ENCODE measurements around the gene SLC25A25. TPM values are rescaled to one million over a fixed set of nuclear protein-coding genes. Genes with fewer than 3 reads are reported as not detected.

SLC25A25 gene
- total and polyA plus RNA-seq, 10 of the 15 experiments (the other 5 are each of a cell fraction or from before 2014, with no cell fraction given) = 0.04 to 17.1 (median 12.4) TPM; not detected in 1

DNA sequence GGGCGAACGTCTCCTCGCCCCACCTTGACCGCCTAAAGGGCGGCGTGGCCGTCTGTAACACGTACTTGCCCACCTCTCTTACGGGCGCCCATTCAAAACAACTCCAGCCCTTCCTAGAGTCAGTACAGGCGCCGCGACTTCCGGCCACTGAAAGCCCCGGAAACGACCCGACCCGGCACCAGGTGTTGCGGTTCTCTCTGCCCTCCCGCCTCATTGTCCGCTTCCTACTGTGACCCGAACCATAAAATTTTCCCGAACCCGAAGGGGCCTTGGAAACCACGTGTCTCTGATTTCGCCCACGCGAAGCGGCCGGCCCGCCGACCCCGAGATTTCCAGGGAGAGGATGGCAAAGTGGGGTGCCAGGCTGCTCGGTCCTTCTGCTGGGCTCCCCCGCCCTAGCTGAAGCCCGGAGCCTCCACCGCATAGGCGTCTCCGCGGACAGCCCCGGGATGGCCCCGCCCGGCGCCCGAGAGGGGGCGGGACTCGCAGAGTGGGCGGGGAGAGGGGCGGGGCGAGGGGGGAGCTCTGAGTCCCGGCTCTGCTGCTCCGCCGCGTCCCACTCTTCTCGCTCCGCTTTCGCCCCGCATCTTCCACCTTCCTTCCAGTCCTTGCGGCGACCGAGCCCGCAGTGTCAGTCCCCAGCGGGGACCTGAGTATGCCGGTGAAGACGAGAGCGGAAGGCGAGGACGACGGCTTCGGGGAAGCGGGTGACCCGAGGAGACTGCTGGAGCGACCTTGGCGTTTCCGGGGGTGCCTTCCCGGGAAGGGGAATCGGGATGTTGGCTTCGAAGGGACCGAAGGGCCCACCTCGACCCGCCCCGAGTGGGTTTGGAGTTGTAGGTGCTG, 60.2 kb downstream of the SLC25A25 start (continued):
- TF ChIP-seq CHD2 (IDR thresholded peaks at IDR 0.05; ENCODE audit: borderline replicate concordance, low read depth, low read length) (no peak), CREM (IDR thresholded peaks at IDR 0.05; ENCODE audit: low read depth) (peak; percentile 47; the same call in 1 of the 2 replicates), SREBF1 (IDR thresholded peaks at IDR 0.05; ENCODE audit: low read length) (no peak), IKZF1 (conservative IDR thresholded peaks at IDR 0.05) (peak; percentile 68), HDAC6 (IDR thresholded peaks at IDR 0.05; ENCODE audit: unreplicated experiment) (no peak), ZNF24 (IDR thresholded peaks at IDR 0.05) (no peak), BACH1 (IDR thresholded peaks at IDR 0.05; ENCODE audit: borderline replicate concordance) (no peak), DPF2 (IDR thresholded peaks at IDR 0.05) (no peak), LARP7 (IDR thresholded peaks at IDR 0.05) (no peak), ZNF207 (IDR thresholded peaks at IDR 0.05; ENCODE audit: borderline replicate concordance) (no peak), NR2C1 (IDR thresholded peaks at IDR 0.05) (no peak), ZZZ3 (IDR thresholded peaks at IDR 0.05; ENCODE audit: control insufficient read depth, insufficient read length, low read depth) (no peak), SREBF2 (IDR thresholded peaks at IDR 0.05; ENCODE audit: low read length) (no peak), RUNX3 (IDR thresholded peaks at IDR 0.05; ENCODE audit: low read length) (peak; percentile 90), IRF4 (IDR thresholded peaks at IDR 0.05; ENCODE audit: low read depth, low read length) (no peak), NR2F1 (conservative IDR thresholded peaks at IDR 0.05) (no peak)
- TF ChIP-seq, protein P1, sequence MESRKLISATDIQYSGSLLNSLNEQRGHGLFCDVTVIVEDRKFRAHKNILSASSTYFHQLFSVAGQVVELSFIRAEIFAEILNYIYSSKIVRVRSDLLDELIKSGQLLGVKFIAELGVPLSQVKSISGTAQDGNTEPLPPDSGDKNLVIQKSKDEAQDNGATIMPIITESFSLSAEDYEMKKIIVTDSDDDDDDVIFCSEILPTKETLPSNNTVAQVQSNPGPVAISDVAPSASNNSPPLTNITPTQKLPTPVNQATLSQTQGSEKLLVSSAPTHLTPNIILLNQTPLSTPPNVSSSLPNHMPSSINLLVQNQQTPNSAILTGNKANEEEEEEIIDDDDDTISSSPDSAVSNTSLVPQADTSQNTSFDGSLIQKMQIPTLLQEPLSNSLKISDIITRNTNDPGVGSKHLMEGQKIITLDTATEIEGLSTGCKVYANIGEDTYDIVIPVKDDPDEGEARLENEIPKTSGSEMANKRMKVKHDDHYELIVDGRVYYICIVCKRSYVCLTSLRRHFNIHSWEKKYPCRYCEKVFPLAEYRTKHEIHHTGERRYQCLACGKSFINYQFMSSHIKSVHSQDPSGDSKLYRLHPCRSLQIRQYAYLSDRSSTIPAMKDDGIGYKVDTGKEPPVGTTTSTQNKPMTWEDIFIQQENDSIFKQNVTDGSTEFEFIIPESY (IDR thresholded peaks at IDR 0.05) = no peak
- TF ChIP-seq, protein P2, sequence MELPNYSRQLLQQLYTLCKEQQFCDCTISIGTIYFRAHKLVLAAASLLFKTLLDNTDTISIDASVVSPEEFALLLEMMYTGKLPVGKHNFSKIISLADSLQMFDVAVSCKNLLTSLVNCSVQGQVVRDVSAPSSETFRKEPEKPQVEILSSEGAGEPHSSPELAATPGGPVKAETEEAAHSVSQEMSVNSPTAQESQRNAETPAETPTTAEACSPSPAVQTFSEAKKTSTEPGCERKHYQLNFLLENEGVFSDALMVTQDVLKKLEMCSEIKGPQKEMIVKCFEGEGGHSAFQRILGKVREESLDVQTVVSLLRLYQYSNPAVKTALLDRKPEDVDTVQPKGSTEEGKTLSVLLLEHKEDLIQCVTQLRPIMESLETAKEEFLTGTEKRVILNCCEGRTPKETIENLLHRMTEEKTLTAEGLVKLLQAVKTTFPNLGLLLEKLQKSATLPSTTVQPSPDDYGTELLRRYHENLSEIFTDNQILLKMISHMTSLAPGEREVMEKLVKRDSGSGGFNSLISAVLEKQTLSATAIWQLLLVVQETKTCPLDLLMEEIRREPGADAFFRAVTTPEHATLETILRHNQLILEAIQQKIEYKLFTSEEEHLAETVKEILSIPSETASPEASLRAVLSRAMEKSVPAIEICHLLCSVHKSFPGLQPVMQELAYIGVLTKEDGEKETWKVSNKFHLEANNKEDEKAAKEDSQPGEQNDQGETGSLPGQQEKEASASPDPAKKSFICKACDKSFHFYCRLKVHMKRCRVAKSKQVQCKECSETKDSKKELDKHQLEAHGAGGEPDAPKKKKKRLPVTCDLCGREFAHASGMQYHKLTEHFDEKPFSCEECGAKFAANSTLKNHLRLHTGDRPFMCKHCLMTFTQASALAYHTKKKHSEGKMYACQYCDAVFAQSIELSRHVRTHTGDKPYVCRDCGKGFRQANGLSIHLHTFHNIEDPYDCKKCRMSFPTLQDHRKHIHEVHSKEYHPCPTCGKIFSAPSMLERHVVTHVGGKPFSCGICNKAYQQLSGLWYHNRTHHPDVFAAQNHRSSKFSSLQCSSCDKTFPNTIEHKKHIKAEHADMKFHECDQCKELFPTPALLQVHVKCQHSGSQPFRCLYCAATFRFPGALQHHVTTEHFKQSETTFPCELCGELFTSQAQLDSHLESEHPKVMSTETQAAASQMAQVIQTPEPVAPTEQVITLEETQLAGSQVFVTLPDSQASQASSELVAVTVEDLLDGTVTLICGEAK (IDR thresholded peaks at IDR 0.05; ENCODE audit: borderline replicate concordance) = peak; percentile 72
- TF ChIP-seq, protein P3, sequence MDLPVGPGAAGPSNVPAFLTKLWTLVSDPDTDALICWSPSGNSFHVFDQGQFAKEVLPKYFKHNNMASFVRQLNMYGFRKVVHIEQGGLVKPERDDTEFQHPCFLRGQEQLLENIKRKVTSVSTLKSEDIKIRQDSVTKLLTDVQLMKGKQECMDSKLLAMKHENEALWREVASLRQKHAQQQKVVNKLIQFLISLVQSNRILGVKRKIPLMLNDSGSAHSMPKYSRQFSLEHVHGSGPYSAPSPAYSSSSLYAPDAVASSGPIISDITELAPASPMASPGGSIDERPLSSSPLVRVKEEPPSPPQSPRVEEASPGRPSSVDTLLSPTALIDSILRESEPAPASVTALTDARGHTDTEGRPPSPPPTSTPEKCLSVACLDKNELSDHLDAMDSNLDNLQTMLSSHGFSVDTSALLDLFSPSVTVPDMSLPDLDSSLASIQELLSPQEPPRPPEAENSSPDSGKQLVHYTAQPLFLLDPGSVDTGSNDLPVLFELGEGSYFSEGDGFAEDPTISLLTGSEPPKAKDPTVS (IDR thresholded peaks at IDR 0.05; ENCODE audit: low read depth, low read length) = no peak
- TF ChIP-seq, protein P4, sequence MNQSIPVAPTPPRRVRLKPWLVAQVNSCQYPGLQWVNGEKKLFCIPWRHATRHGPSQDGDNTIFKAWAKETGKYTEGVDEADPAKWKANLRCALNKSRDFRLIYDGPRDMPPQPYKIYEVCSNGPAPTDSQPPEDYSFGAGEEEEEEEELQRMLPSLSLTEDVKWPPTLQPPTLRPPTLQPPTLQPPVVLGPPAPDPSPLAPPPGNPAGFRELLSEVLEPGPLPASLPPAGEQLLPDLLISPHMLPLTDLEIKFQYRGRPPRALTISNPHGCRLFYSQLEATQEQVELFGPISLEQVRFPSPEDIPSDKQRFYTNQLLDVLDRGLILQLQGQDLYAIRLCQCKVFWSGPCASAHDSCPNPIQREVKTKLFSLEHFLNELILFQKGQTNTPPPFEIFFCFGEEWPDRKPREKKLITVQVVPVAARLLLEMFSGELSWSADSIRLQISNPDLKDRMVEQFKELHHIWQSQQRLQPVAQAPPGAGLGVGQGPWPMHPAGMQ (IDR thresholded peaks at IDR 0.05; ENCODE audit: borderline replicate concordance) = peak; percentile 94
- TF ChIP-seq, protein P5, sequence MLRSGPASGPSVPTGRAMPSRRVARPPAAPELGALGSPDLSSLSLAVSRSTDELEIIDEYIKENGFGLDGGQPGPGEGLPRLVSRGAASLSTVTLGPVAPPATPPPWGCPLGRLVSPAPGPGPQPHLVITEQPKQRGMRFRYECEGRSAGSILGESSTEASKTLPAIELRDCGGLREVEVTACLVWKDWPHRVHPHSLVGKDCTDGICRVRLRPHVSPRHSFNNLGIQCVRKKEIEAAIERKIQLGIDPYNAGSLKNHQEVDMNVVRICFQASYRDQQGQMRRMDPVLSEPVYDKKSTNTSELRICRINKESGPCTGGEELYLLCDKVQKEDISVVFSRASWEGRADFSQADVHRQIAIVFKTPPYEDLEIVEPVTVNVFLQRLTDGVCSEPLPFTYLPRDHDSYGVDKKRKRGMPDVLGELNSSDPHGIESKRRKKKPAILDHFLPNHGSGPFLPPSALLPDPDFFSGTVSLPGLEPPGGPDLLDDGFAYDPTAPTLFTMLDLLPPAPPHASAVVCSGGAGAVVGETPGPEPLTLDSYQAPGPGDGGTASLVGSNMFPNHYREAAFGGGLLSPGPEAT (IDR thresholded peaks at IDR 0.05; ENCODE audit: low read depth) = peak; percentile 98

Measured in GM12878 (cell line).